NT2/D1 (cell line): ENCODE data around the gene ANKS4B.

Experiments used
- DNase-seq: peaks from one replicate; pipeline ENCODE4 v3.0.0-alpha.2; 2011; ENCODE audit warnings: low read depth, low spot score
- H3K27me3 ChIP-seq: 2 replicates; pipeline ENCODE4 v1.6.0; 2011; ENCODE audit warnings: mild to moderate bottlenecking; ENCODE audit not compliant: insufficient read length, insufficient read depth
- H3K36me3 ChIP-seq: 2 replicates; pipeline ENCODE4 v1.6.1; 2011; ENCODE audit warnings: mild to moderate bottlenecking, low read length, mixed read lengths; ENCODE audit not compliant: insufficient read depth, insufficient read length
- H3K4me1 ChIP-seq: 2 replicates; pipeline ENCODE4 v1.5.1; 2011; ENCODE audit not compliant: insufficient read depth, insufficient read length
- H3K4me3 ChIP-seq: 2 replicates; pipeline ENCODE4 v1.5.1; 2011; ENCODE audit warnings: low read depth; ENCODE audit not compliant: insufficient read length
- H3K9ac ChIP-seq: 2 replicates; pipeline ENCODE4 v1.6.0; 2011; ENCODE audit warnings: low read depth; ENCODE audit not compliant: insufficient read length
- H3K9me3 ChIP-seq: 2 replicates; pipeline ENCODE4 v1.5.1; 2011; ENCODE audit warnings: mild to moderate bottlenecking, low read length; ENCODE audit not compliant: insufficient read depth
- SUZ12 ChIP-seq: IDR thresholded peaks from 2 replicates; pipeline ENCODE4 v1.6.1; 2011; ENCODE audit not compliant: insufficient read length, insufficient read depth; ENCODE audit errors: extremely low read depth
- YY1 ChIP-seq: IDR thresholded peaks from 2 replicates; pipeline ENCODE4 v1.6.1; 2011; ENCODE audit not compliant: insufficient read length, insufficient read depth
- ZNF274 ChIP-seq: IDR thresholded peaks from 2 replicates; pipeline ENCODE4 v1.6.1; 2011; ENCODE audit warnings: mild to moderate bottlenecking, low read depth, low read length

Gene ANKS4B

GRCh38 chr16:21219551-21219950, 13.9 kb upstream of the ANKS4B start:
- Histone ChIP-seq H3K9me3 (peaks cover 9% of the 10 kb centered on the region; the same call in 1 of the 2 replicates), H3K4me3 (no peak overlapping the region), H3K4me1 (peaks cover 3% of the 10 kb centered on the region), H3K36me3 (no peaks in the 10 kb centered on the region), H3K27me3 (no peaks in the 10 kb centered on the region), H3K9ac (no peak overlapping the region)
- no peak for TF ChIP-seq ZNF274
- DNase-seq, result no peak

- Histone ChIP-seq H3K36me3 (no peaks in the 10 kb centered on the region), H3K4me3 (no peak overlapping the region), H3K9me3 (peaks cover 9% of the 10 kb centered on the region; the same call in 1 of the 2 replicates), H3K4me1 (peaks cover 3% of the 10 kb centered on the region), H3K27me3 (peaks cover 3% of the 10 kb centered on the region), H3K9ac (no peak overlapping the region)
- TF ChIP-seq ZNF274, result no peak
- no peak for TF ChIP-seq YY1
- no peak for TF ChIP-seq SUZ12
- no peak for DNase-seq
Measured at GRCh38 chr16:21222495-21223337, 10.8 kb upstream of the ANKS4B start.

- Histone ChIP-seq H3K4me3 (no peak overlapping the region), H3K9me3 (peaks cover 9% of the 10 kb centered on the region; the same call in 1 of the 2 replicates), H3K9ac (no peak overlapping the region), H3K36me3 (no peaks in the 10 kb centered on the region), H3K4me1 (peaks cover 3% of the 10 kb centered on the region), H3K27me3 (peaks cover 3% of the 10 kb centered on the region)
- DNase-seq, result no peak
- TF ChIP-seq YY1 (no peak), ZNF274 (no peak), SUZ12 (no peak)
Measured at GRCh38 chr16:21223787-21224186, 9.7 kb upstream of the ANKS4B start.

GRCh38 chr16:21224800-21225199, 8.7 kb upstream of the ANKS4B start:
- no peak for TF ChIP-seq YY1
- no peak for TF ChIP-seq SUZ12
- no peak for TF ChIP-seq ZNF274
- no peak for DNase-seq

GRCh38 chr16:21226749-21227148, 6.8 kb upstream of the ANKS4B start:
- Histone ChIP-seq H3K27me3 (peaks cover 3% of the 10 kb centered on the region), H3K9me3 (no peaks in the 10 kb centered on the region)

More at GRCh38 chr16:21224800-21225199, 8.7 kb upstream of the ANKS4B start:
- Histone ChIP-seq H3K9me3 (peaks cover 9% of the 10 kb centered on the region; the same call in 1 of the 2 replicates), H3K36me3 (no peaks in the 10 kb centered on the region), H3K9ac (no peak overlapping the region), H3K27me3 (peaks cover 3% of the 10 kb centered on the region), H3K4me1 (peaks cover 3% of the 10 kb centered on the region), H3K4me3 (no peak overlapping the region)

GRCh38 chr16:21227866-21228265, 5.6 kb upstream of the ANKS4B start:
- Histone ChIP-seq H3K36me3 (no peaks in the 10 kb centered on the region), H3K4me1 (peaks cover 3% of the 10 kb centered on the region), H3K9me3 (no peaks in the 10 kb centered on the region), H3K9ac (no peak overlapping the region), H3K4me3 (no peak overlapping the region), H3K27me3 (peaks cover 3% of the 10 kb centered on the region)
- no peak for DNase-seq
- TF ChIP-seq YY1, result no peak
- TF ChIP-seq ZNF274, result no peak
- TF ChIP-seq SUZ12, result no peak

More at GRCh38 chr16:21226749-21227148, 6.8 kb upstream of the ANKS4B start:
- no peak for DNase-seq
- H3K4me1 ChIP-seq, result peaks cover 3% of the 10 kb centered on the region
- H3K36me3 ChIP-seq, result no peaks in the 10 kb centered on the region
- TF ChIP-seq YY1, result no peak
- TF ChIP-seq ZNF274, result no peak
- TF ChIP-seq SUZ12, result no peak
- H3K4me3 ChIP-seq, result no peak overlapping the region
- no peak overlapping the region for H3K9ac ChIP-seq

- H3K9ac ChIP-seq, result no peak overlapping the region
Measured at GRCh38 chr16:21228361-21228872, 5.1 kb upstream of the ANKS4B start.

More at GRCh38 chr16:21228361-21228872, 5.1 kb upstream of the ANKS4B start:
- no peak for DNase-seq
- TF ChIP-seq YY1 (no peak), ZNF274 (no peak), SUZ12 (no peak)
- H3K27me3 ChIP-seq, result peaks cover 3% of the 10 kb centered on the region
- no peaks in the 10 kb centered on the region for H3K36me3 ChIP-seq
- H3K4me3 ChIP-seq, result no peak overlapping the region
- no peaks in the 10 kb centered on the region for H3K9me3 ChIP-seq
- H3K4me1 ChIP-seq, result no peaks in the 10 kb centered on the region
